GM23248 (cell line): ENCODE results near the gene GINS3. TPM values are rescaled to one million over a fixed set of nuclear protein-coding genes. Genes with fewer than 3 reads are reported as not detected.

ENCODE experiments used
- DNase-seq: peaks from one replicate; pipeline ENCODE4 v3.0.0-alpha.2; 2015
- H2AFZ ChIP-seq: fragments of 200-600 bp; sonication (generic); 2 replicates; pipeline ENCODE4 v1.6.1; 2016; ENCODE audit warnings: antibody characterized with exemption
- H3F3A ChIP-seq: fragments of 200-600 bp; sonication (generic); 2 replicates; pipeline ENCODE4 v1.6.1; 2016; ENCODE audit warnings: mild to moderate bottlenecking, antibody characterized with exemption, mixed run types; ENCODE audit not compliant: insufficient read depth
- H3K27ac ChIP-seq: fragments of 200-600 bp; sonication (generic); 2 replicates; pipeline ENCODE4 v1.5.1; 2016; ENCODE audit warnings: mild to moderate bottlenecking
- H3K27me3 ChIP-seq: fragments of 200-600 bp; sonication (generic); replicated peaks from 2 replicates; pipeline ENCODE4 v1.6.1; 2016; ENCODE audit warnings: mild to moderate bottlenecking; ENCODE audit not compliant: insufficient read depth
- H3K36me3 ChIP-seq: fragments of 200-600 bp; sonication (generic); 2 replicates; pipeline ENCODE4 v1.6.1; 2016; ENCODE audit warnings: low read depth, mild to moderate bottlenecking
- H3K4me1 ChIP-seq: fragments of 200-600 bp; sonication (generic); 2 replicates; pipeline ENCODE4 v1.6.1; 2016; ENCODE audit warnings: mild to moderate bottlenecking; ENCODE audit not compliant: insufficient read depth
- H3K4me2 ChIP-seq: fragments of 200-600 bp; sonication (generic); one replicate; pipeline ENCODE4 v1.6.1; 2016; ENCODE audit warnings: mild to moderate bottlenecking; ENCODE audit not compliant: unreplicated experiment
- H3K4me3 ChIP-seq: fragments of 200-600 bp; sonication (generic); 2 replicates; pipeline ENCODE4 v1.5.1; 2016; ENCODE audit warnings: mild to moderate bottlenecking
- H3K79me2 ChIP-seq: fragments of 200-600 bp; sonication (generic); 2 replicates; pipeline ENCODE4 v1.6.1; 2016; ENCODE audit warnings: mild to moderate bottlenecking; ENCODE audit not compliant: insufficient read depth
- H3K9ac ChIP-seq: fragments of 200-600 bp; sonication (generic); 2 replicates; pipeline ENCODE4 v1.6.1; 2016; ENCODE audit warnings: mild to moderate bottlenecking
- H3K9me2 ChIP-seq: fragments of 200-600 bp; sonication (generic); 2 replicates; pipeline ENCODE4 v1.6.1; 2016; ENCODE audit warnings: mixed run types, mild to moderate bottlenecking, moderate library complexity; ENCODE audit not compliant: insufficient read depth
- H3K9me3 ChIP-seq: fragments of 200-600 bp; sonication (generic); one replicate; pipeline ENCODE4 v1.6.1; 2017; ENCODE audit warnings: low read depth
- H4K20me1 ChIP-seq: fragments of 200-600 bp; sonication (generic); 2 replicates; pipeline ENCODE4 v1.6.0; 2016; ENCODE audit not compliant: insufficient read depth
- EZH2 ChIP-seq: fragments of 200-600 bp; sonication (generic); IDR thresholded peaks from 2 replicates; pipeline ENCODE4 v1.6.1; 2018; ENCODE audit warnings: antibody characterized with exemption, mild to moderate bottlenecking; ENCODE audit not compliant: insufficient read depth, poor library complexity, severe bottlenecking
- EZH2phosphoT487 ChIP-seq: fragments of 200-600 bp; sonication (generic); IDR thresholded peaks from 2 replicates; pipeline ENCODE4 v1.6.1; 2018; ENCODE audit warnings: antibody characterized with exemption, moderate library complexity, mild to moderate bottlenecking, low read depth; ENCODE audit not compliant: insufficient read depth
- WGBS, 2 experiments: methylation state at CpG; one replicate each; pipeline ENCODE4 v1.1.6; 2015 to 2017; ENCODE audit warnings: low lambda C conversion rate in 2 of 2, low coverage in 1 of 2; ENCODE audit errors: missing lambda C conversion rate in 2 of 2; 5-methylcytosine and 5-hydroxymethylcytosine counted together
- in situ Hi-C: fragments of 300-500 bp; cut with MboI; formaldehyde crosslinking; loops from 2 replicates; pipeline ENCODE4 v1.15.0; 2020
- polyA plus RNA-seq: library from polyadenylated mRNA; unstranded; fragments of >200 nt; fragmentation: Nextera tagmentation; extraction: Ambion mirVana; gene quantifications from 2 replicates; pipeline ENCODE4 v1.2.1, GENCODE V29; 2016
- total RNA-seq: library from RNA; depleted of rRNA; stranded (reverse); fragments of >200 nt; shearing (Covaris generic); gene quantifications from 2 replicates; pipeline ENCODE4 v1.2.3, GENCODE V29; 2014

The GINS3 gene
- total and polyA plus RNA-seq, 2 experiments from 2014 or later = 2.9 TPM

DNA sequence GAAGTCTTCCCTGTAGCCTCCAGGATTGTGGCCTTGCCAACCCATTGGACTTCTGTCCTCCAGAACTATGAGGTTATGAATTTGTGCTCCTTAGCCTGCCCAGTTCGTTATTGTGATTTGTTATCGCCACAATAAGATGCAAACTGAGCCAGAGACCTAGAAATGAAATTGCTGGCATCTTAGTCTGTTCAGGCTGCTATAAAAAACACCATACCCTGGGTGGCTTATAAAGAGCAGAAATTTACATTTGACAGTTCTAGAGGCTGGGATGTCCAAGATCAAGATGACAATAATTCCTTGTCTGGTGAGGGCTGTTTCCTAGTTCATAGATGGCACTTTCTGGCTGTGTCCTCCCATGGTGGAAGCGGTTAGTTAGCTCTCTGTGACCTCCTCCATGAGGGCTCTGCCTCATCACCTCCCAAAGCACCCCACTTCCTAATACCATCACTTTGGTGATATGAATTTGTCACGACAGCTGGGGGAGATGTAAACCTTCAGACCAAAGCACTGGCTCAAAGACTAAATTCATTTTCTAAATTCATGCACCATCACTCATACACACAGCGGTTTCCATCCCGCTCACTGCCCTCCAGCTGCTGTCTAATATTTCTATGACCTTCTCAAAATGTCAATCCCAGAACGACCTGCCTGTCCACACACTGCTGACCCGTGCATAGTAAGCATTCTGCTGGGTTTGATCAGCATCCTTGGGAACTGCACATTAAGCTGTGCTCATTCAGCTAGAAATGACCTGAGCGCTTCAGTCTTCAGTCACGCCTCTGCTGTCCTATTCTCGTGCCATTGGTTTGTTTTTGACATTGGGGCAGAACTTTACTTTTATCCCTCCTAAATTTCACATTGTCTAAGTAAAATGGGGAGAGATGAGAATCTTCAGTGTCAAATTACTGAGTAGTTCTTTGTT lies 36.6 kb downstream of the GINS3 start:
- Histone ChIP-seq H3K36me3 (no peaks in the 10 kb centered on the region), H3K9me2 (no peaks in the 10 kb centered on the region), H3K4me2 (no peak overlapping the region), H3K27ac (no peak overlapping the region), H3K4me1 (no peaks in the 10 kb centered on the region), H3K9me3 (no peaks in the 10 kb centered on the region), H4K20me1 (no peaks in the 10 kb centered on the region), H3K4me3 (no peak overlapping the region), H3K9ac (no peak overlapping the region), H2AFZ (no peak overlapping the region), H3K27me3 (peaks cover 11% of the 10 kb centered on the region), H3K79me2 (no peaks in the 10 kb centered on the region), H3F3A (no peaks in the 10 kb centered on the region)
- WGBS, 2 experiments = 59 to 63% methylated on average over 11 of the region's 11 CpGs
- in situ Hi-C loops = no loop called here
- TF ChIP-seq EZH2 (no peak), EZH2phosphoT487 (no peak)
- DNase-seq = no peak

DNA sequence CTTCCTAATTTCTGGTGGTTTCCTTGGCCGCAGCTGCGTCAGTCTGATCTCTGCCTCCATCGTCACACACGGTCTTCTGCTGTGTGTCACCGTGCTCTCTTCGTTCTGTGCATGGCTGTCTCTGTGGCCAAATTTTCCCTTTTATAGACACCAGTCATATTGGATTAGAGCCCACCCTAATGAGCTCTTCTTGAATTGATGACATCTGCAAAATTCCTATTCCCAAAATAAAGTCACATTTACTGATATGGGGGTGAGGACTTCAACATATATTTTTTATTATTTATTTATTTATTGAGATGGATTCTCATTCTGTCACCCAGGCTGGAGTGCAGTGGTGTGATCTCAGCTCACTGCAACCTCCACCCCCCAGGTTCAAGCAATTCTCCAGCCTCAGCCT lies 38.4 kb downstream of the GINS3 start:
- H4K20me1 ChIP-seq = no peaks in the 10 kb centered on the region
- no peak overlapping the region for H3K9ac ChIP-seq
- no peaks in the 10 kb centered on the region for H3F3A ChIP-seq
- no peaks in the 10 kb centered on the region for H3K4me1 ChIP-seq
- H3K79me2 ChIP-seq = no peaks in the 10 kb centered on the region
- no peaks in the 10 kb centered on the region for H3K9me3 ChIP-seq
- DNase-seq = no peak
- in situ Hi-C loops = no loop called here
- no peaks in the 10 kb centered on the region for H3K9me2 ChIP-seq
- H3K27ac ChIP-seq = no peak overlapping the region
- no peak overlapping the region for H3K4me2 ChIP-seq
- 46 to 50% methylated on average over 6 of the region's 6 CpGs for WGBS, 2 experiments
- no peak overlapping the region for H2AFZ ChIP-seq
- no peaks in the 10 kb centered on the region for H3K36me3 ChIP-seq
- no peak overlapping the region for H3K4me3 ChIP-seq
- peaks cover 11% of the 10 kb centered on the region for H3K27me3 ChIP-seq
- no peak for TF ChIP-seq EZH2phosphoT487
- no peak for TF ChIP-seq EZH2

DNA sequence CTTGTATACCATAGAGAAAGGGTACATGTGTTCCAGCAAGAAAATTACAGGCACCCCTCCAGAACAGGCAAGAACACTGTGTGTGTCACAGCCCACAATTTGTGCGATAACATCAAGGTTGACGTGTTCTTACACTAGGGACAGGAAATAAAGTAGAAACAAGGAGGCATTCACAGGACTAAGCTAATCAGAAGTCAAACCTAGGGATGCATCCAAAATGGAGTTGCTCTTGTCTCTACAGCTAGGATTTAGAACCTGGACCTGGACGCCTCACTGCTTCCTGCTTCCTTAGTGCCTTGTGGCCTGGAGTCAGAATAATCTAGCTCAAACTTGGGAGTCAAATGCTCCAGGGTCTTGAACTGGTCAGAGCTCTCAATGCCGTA lies 41.3 kb downstream of the GINS3 start:
- Histone ChIP-seq H3K4me3 (no peak overlapping the region), H3K27me3 (no peaks in the 10 kb centered on the region), H3K4me1 (no peaks in the 10 kb centered on the region), H3K4me2 (no peak overlapping the region), H3K9me2 (no peaks in the 10 kb centered on the region), H3K36me3 (no peaks in the 10 kb centered on the region), H4K20me1 (no peaks in the 10 kb centered on the region), H3K79me2 (no peaks in the 10 kb centered on the region), H2AFZ (no peak overlapping the region), H3K9me3 (no peaks in the 10 kb centered on the region), H3F3A (no peaks in the 10 kb centered on the region), H3K27ac (no peak overlapping the region), H3K9ac (no peak overlapping the region)
- DNase-seq = no peak
- no peak for TF ChIP-seq EZH2
- no peak for TF ChIP-seq EZH2phosphoT487
- in situ Hi-C loops = no loop called here
- WGBS, 2 experiments = 59 to 67% methylated on average over 4 of the region's 4 CpGs

DNA sequence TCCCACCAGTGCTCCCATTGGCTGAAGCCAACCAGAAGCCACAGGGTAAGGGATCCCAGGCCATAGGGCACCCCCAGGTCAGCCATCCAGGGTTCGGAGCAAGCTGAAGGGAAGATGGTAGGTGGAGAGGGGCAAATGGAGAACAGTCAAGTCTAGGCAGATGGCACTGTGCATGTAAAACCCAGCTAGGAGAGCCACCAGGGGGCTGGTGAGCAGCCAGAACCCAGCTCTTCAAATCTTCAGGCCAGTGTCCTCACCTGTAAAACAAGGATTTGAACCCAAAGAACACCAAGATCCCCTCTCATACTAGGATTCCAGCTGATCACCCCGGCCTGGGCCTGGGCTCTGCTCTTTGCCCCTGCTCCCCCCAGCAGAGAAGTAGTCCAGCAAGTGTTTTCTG lies 43.5 kb downstream of the GINS3 start:
- TF ChIP-seq EZH2phosphoT487 = no peak
- TF ChIP-seq EZH2 = no peak
- Histone ChIP-seq H3K4me2 (no peak overlapping the region), H3K4me3 (no peak overlapping the region), H3K9me3 (no peaks in the 10 kb centered on the region), H3K36me3 (no peaks in the 10 kb centered on the region), H4K20me1 (no peaks in the 10 kb centered on the region), H3K27me3 (no peaks in the 10 kb centered on the region), H3F3A (no peaks in the 10 kb centered on the region), H2AFZ (no peak overlapping the region), H3K79me2 (no peaks in the 10 kb centered on the region), H3K9ac (no peak overlapping the region), H3K4me1 (no peaks in the 10 kb centered on the region), H3K27ac (no peak overlapping the region), H3K9me2 (no peaks in the 10 kb centered on the region)
- DNase-seq = no peak
- in situ Hi-C loops = no loop called here
- WGBS, 2 experiments = 66 to 72% methylated on average over 2 of the region's 2 CpGs
